ENCODE data around the gene RRAS2. TPM values are rescaled to one million over a fixed set of nuclear protein-coding genes. Genes with fewer than 3 reads are reported as not detected.
"Not testable (repeated sequence)": the region's sequence is repeated elsewhere in the genome, so short reads cannot be mapped to it uniquely, and the experiment has no call there.

Gene RRAS2
- 52.0 and 58.0 TPM in 2 replicates for total RNA-seq (2014; rRNA removed; shearing (Covaris generic))

GRCh38 chr11:14358729-14359439, at the start of gene RRAS2:
TSS of gene RRAS2 (minus strand) at chr11:14359183. CDS start at chr11:14358870, 313 bp downstream.
- peak; percentile 89 for DNase-seq (ENCODE audit: low read depth)

- no peak for DNase-seq (ENCODE audit: low read depth)
These were observed 49.6 kb upstream of the RRAS2 start for GRCh38 chr11:14408612-14409011.

GRCh38 chr11:14406116-14406515, 47.1 kb upstream of the RRAS2 start:
- not testable (repeated sequence) for DNase-seq (ENCODE audit: low read depth)

GRCh38 chr11:14403528-14403927, 44.5 kb upstream of the RRAS2 start:
- not testable (repeated sequence) for DNase-seq (ENCODE audit: low read depth)

- no peak for DNase-seq (ENCODE audit: low read depth)
These were observed 40.1 kb upstream of the RRAS2 start for GRCh38 chr11:14399087-14399486.

- no peak for DNase-seq (ENCODE audit: low read depth)
These were observed 37.3 kb upstream of the RRAS2 start for GRCh38 chr11:14396273-14396672.

- no peak for DNase-seq (ENCODE audit: low read depth)
These were observed 34.9 kb upstream of the RRAS2 start for GRCh38 chr11:14393889-14394288.

GRCh38 chr11:14393129-14393528, 34.1 kb upstream of the RRAS2 start:
- no peak for DNase-seq (ENCODE audit: low read depth)

- DNase-seq (ENCODE audit: low read depth), result no peak
These were observed 31.7 kb upstream of the RRAS2 start for GRCh38 chr11:14390669-14391068.

GRCh38 chr11:14388352-14388751, 29.4 kb upstream of the RRAS2 start:
- DNase-seq (ENCODE audit: low read depth), result no peak

- no peak for DNase-seq (ENCODE audit: low read depth)
These were observed 28.0 kb upstream of the RRAS2 start for GRCh38 chr11:14386895-14387480.

- no peak for DNase-seq (ENCODE audit: low read depth)
These were observed 27.1 kb upstream of the RRAS2 start for GRCh38 chr11:14386081-14386480.

GRCh38 chr11:14384338-14384737, 25.4 kb upstream of the RRAS2 start:
- DNase-seq (ENCODE audit: low read depth), result no peak

- no peak for DNase-seq (ENCODE audit: low read depth)
These were observed 23.0 kb upstream of the RRAS2 start for GRCh38 chr11:14381968-14382367.

- peak; percentile 72 for DNase-seq (ENCODE audit: low read depth)
These were observed 22.1 kb upstream of the RRAS2 start for GRCh38 chr11:14380947-14381561.

GRCh38 chr11:14380125-14380936, 21.3 kb upstream of the RRAS2 start:
- no peak for DNase-seq (ENCODE audit: low read depth)

- DNase-seq (ENCODE audit: low read depth), result no peak
These were observed 19.2 kb upstream of the RRAS2 start for GRCh38 chr11:14378171-14378570.

GRCh38 chr11:14376920-14377319, 17.9 kb upstream of the RRAS2 start:
- peak; percentile 19 for DNase-seq (ENCODE audit: low read depth)

- no peak for DNase-seq (ENCODE audit: low read depth)
These were observed 16.2 kb upstream of the RRAS2 start for GRCh38 chr11:14374922-14375830.

GRCh38 chr11:14373941-14374646, 15.1 kb upstream of the RRAS2 start:
- no peak for DNase-seq (ENCODE audit: low read depth)
